Measurements from ENCODE around the gene ERCC6.

The ERCC6 gene

DNA sequence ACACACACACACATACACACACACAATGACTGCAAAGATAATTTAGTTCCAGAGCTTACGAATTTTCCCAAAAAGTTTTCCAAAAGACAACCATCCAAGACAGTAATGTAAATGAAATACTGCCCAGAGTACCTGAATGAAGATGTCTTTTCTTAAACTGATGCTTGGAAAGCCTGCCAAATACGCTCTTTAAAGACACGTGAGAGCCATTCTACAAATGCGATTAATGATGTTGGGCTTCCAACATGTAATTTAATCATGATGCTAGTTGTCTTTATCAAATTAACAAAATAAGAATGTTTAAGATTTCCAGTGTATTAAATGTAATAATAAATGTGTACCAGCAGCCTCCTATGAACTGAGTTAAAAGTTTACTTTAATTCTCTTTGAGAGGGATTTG lies 11.1 kb downstream of the ERCC6 start:
- Histone ChIP-seq H3K36me3 (ENCODE audit: control insufficient read depth, low read length) (peaks cover 80% of the 10 kb centered on the region), H3K27me3 (ENCODE audit: control insufficient read depth, low read length) (no peaks in the 10 kb centered on the region), H3K27ac (ENCODE audit: low read depth, low read length) (no peak overlapping the region), H3K79me2 (ENCODE audit: control insufficient read depth, low read length) (peaks cover 5% of the 10 kb centered on the region), H3F3A (ENCODE audit: control insufficient read depth, insufficient read depth) (no peaks in the 10 kb centered on the region), H3K9me2 (replicated peaks; ENCODE audit: control insufficient read depth, low read length) (no peaks in the 10 kb centered on the region), H3K4me1 (ENCODE audit: control insufficient read depth, low read length) (no peaks in the 10 kb centered on the region), H3K4me2 (ENCODE audit: low read length) (no peak overlapping the region), H3K9me3 (ENCODE audit: control insufficient read depth, insufficient read depth, low read length) (no peaks in the 10 kb centered on the region), H4K20me1 (ENCODE audit: control insufficient read depth, insufficient read depth, low read depth, low read length) (no peaks in the 10 kb centered on the region; the same call in 1 of the 2 replicates), H3K4me3 (ENCODE audit: low read length) (no peak overlapping the region)
- TF ChIP-seq EZH2phosphoT487 (IDR thresholded peaks at IDR 0.05; ENCODE audit: borderline replicate concordance, low read length) (no peak), CTCF (IDR thresholded peaks at IDR 0.05; ENCODE audit: low read depth, low read length, poor library complexity, severe bottlenecking) (no peak)

DNA sequence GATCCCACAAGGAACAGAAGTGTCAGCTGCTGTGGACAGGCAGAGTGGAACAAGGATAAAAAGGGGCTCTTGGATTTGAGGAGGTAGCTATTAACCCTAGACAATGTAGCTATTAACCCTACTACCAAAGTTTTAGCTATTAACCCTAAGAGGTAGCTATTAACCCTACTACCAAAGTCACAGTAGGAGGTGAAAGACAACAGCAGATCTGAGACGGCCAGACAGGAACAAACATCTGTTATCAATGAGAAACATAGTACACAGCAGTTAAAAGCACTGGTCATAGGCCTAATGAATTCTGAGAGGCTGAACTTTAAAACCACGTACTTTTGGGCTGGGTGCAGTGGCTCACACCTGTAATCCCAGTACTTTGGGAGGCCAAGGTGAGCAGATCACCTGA lies 11.9 kb downstream of the ERCC6 start:
- Histone ChIP-seq H3K79me2 (ENCODE audit: control insufficient read depth, low read length) (no peaks in the 10 kb centered on the region), H3K27me3 (ENCODE audit: control insufficient read depth, low read length) (no peaks in the 10 kb centered on the region), H3F3A (ENCODE audit: control insufficient read depth, insufficient read depth) (no peaks in the 10 kb centered on the region), H3K27ac (ENCODE audit: low read depth, low read length) (no peak overlapping the region), H4K20me1 (ENCODE audit: control insufficient read depth, insufficient read depth, low read depth, low read length) (no peaks in the 10 kb centered on the region), H3K9me3 (ENCODE audit: control insufficient read depth, insufficient read depth, low read length) (no peaks in the 10 kb centered on the region), H3K4me2 (ENCODE audit: low read length) (no peak overlapping the region), H3K4me1 (ENCODE audit: control insufficient read depth, low read length) (no peaks in the 10 kb centered on the region), H3K36me3 (ENCODE audit: control insufficient read depth, low read length) (peaks cover 75% of the 10 kb centered on the region), H3K9me2 (replicated peaks; ENCODE audit: control insufficient read depth, low read length) (no peaks in the 10 kb centered on the region), H3K4me3 (ENCODE audit: low read length) (no peak overlapping the region)
- TF ChIP-seq EZH2phosphoT487 (IDR thresholded peaks at IDR 0.05; ENCODE audit: borderline replicate concordance, low read length) (no peak), CTCF (IDR thresholded peaks at IDR 0.05; ENCODE audit: low read depth, low read length, poor library complexity, severe bottlenecking) (no peak)

- no peaks in the 10 kb centered on the region for H3K9me2 ChIP-seq (replicated peaks; ENCODE audit: control insufficient read depth, low read length)
- no peaks in the 10 kb centered on the region for H3K9me3 ChIP-seq (ENCODE audit: control insufficient read depth, insufficient read depth, low read length)
- peaks cover 71% of the 10 kb centered on the region for H3K36me3 ChIP-seq (ENCODE audit: control insufficient read depth, low read length)
- H3K27me3 ChIP-seq (ENCODE audit: control insufficient read depth, low read length): no peaks in the 10 kb centered on the region
- no peaks in the 10 kb centered on the region for H3K4me1 ChIP-seq (ENCODE audit: control insufficient read depth, low read length)
- H3K4me2 ChIP-seq (ENCODE audit: low read length): no peak overlapping the region
- H3F3A ChIP-seq (ENCODE audit: control insufficient read depth, insufficient read depth): no peaks in the 10 kb centered on the region
- H3K79me2 ChIP-seq (ENCODE audit: control insufficient read depth, low read length): no peaks in the 10 kb centered on the region
- H4K20me1 ChIP-seq (ENCODE audit: control insufficient read depth, insufficient read depth, low read depth, low read length): no peaks in the 10 kb centered on the region
- no peak overlapping the region for H3K4me3 ChIP-seq (ENCODE audit: low read length)
- no peak overlapping the region for H3K27ac ChIP-seq (ENCODE audit: low read depth, low read length)
- TF ChIP-seq CTCF (IDR thresholded peaks at IDR 0.05; ENCODE audit: low read depth, low read length, poor library complexity, severe bottlenecking) (no peak), EZH2phosphoT487 (IDR thresholded peaks at IDR 0.05; ENCODE audit: borderline replicate concordance, low read length) (no peak)
Measured at GRCh38 chr10:49526619-49527018, 12.3 kb downstream of the ERCC6 start.

DNA sequence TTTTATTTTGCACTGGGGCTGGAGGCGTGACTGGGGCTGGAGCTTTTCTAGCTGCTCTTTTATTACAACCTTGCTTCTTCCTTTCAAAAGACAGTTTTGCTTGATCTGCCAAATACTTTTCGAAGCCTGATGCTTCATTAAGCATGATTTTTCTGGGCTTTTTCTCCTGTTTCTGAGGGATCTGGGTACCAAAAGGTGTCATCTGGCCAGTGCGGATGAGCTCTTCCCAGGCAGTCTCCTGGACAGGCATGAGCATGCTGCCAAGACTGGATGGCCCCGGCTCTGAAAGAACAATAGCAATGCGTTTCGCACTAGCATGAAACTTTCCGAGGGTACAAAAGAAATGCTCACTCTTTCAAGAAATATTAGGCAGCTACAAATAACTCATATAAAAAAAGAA lies 14.4 kb downstream of the ERCC6 start:
- no peaks in the 10 kb centered on the region for H3K9me3 ChIP-seq (ENCODE audit: control insufficient read depth, insufficient read depth, low read length)
- no peak for TF ChIP-seq CTCF (IDR thresholded peaks at IDR 0.05; ENCODE audit: low read depth, low read length, poor library complexity, severe bottlenecking)
- TF ChIP-seq EZH2phosphoT487 (IDR thresholded peaks at IDR 0.05; ENCODE audit: borderline replicate concordance, low read length): no peak
- H3K27me3 ChIP-seq (ENCODE audit: control insufficient read depth, low read length): no peaks in the 10 kb centered on the region
- H3K4me1 ChIP-seq (ENCODE audit: control insufficient read depth, low read length): no peaks in the 10 kb centered on the region
- no peak overlapping the region for H3K4me2 ChIP-seq (ENCODE audit: low read length)
- no peak overlapping the region for H3K27ac ChIP-seq (ENCODE audit: low read depth, low read length)
- no peak overlapping the region for H3K4me3 ChIP-seq (ENCODE audit: low read length)
- no peaks in the 10 kb centered on the region for H3F3A ChIP-seq (ENCODE audit: control insufficient read depth, insufficient read depth)
- no peaks in the 10 kb centered on the region for H3K79me2 ChIP-seq (ENCODE audit: control insufficient read depth, low read length)
- peaks cover 52% of the 10 kb centered on the region for H3K36me3 ChIP-seq (ENCODE audit: control insufficient read depth, low read length)
- H3K9me2 ChIP-seq (replicated peaks; ENCODE audit: control insufficient read depth, low read length): no peaks in the 10 kb centered on the region
- no peaks in the 10 kb centered on the region for H4K20me1 ChIP-seq (ENCODE audit: control insufficient read depth, insufficient read depth, low read depth, low read length)
